Measurements from ENCODE around the gene POLR2I. TPM values are rescaled to one million over a fixed set of nuclear protein-coding genes. Genes with fewer than 3 reads are reported as not detected.

Gene POLR2I
- total RNA-seq, 1 experiment from 2014 or later = 146 TPM

- H4K5ac ChIP-seq (ENCODE audit: insufficient read length, low read depth, low read length) = no peak overlapping the region
- no peak overlapping the region for H3K23ac ChIP-seq (ENCODE audit: insufficient read length, low read depth, low read length)
- H2BK15ac ChIP-seq (ENCODE audit: low read depth, low read length) = no peak overlapping the region
- H2AFZ ChIP-seq (ENCODE audit: low read length) = no peak overlapping the region
- Mint-ChIP-seq H3K9me3 (no peaks in the 10 kb centered on the region; a peak in 1 of 5 replicates), H3K4me3 (no peak overlapping the region), H3K4me1 (peaks cover 9 to 12% of the 10 kb centered on the region in 2 experiments), H3K27me3 (ENCODE audit: low read depth) (no peaks in the 10 kb centered on the region; the same call in 1 of the 2 replicates), H3K36me3 (ENCODE audit: insufficient read depth in 1 of 3, low read depth in 3 of 3) (peaks cover 51 to 75% (median 71%) of the 10 kb centered on the region in 3 experiments; a peak in 6 of 7 replicates), H3K27ac (no peak overlapping the region)
- TF ChIP-seq, protein P1, sequence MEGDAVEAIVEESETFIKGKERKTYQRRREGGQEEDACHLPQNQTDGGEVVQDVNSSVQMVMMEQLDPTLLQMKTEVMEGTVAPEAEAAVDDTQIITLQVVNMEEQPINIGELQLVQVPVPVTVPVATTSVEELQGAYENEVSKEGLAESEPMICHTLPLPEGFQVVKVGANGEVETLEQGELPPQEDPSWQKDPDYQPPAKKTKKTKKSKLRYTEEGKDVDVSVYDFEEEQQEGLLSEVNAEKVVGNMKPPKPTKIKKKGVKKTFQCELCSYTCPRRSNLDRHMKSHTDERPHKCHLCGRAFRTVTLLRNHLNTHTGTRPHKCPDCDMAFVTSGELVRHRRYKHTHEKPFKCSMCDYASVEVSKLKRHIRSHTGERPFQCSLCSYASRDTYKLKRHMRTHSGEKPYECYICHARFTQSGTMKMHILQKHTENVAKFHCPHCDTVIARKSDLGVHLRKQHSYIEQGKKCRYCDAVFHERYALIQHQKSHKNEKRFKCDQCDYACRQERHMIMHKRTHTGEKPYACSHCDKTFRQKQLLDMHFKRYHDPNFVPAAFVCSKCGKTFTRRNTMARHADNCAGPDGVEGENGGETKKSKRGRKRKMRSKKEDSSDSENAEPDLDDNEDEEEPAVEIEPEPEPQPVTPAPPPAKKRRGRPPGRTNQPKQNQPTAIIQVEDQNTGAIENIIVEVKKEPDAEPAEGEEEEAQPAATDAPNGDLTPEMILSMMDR (conservative IDR thresholded peaks at IDR 0.05) = no peak
- no peaks in the 10 kb centered on the region for H3K79me2 ChIP-seq (ENCODE audit: insufficient read depth, low read length)
- H3K27me3 ChIP-seq (ENCODE audit: insufficient read depth, low read length) = no peaks in the 10 kb centered on the region
- no peak overlapping the region for H3K27ac ChIP-seq (ENCODE audit: insufficient read length, low read depth, low read length)
- peaks cover 4% of the 10 kb centered on the region for H3K23me2 ChIP-seq (ENCODE audit: insufficient read length, low read depth, low read length, poor library complexity, severe bottlenecking)
- H3K4ac ChIP-seq (ENCODE audit: low read depth, low read length) = no peak overlapping the region
- H3K18ac ChIP-seq (ENCODE audit: insufficient read length, low read depth, low read length) = no peak overlapping the region
- H2BK20ac ChIP-seq (ENCODE audit: low read depth, low read length, poor library complexity, severe bottlenecking) = no peak overlapping the region
- H3K56ac ChIP-seq (ENCODE audit: insufficient read length, low read depth, low read length) = no peak overlapping the region
- WGBS (ENCODE audit: extremely low coverage, insufficient read length, low lambda C conversion rate) = no CpG with 5 or more reads among the region's 6 CpGs
- no peak overlapping the region for H4K8ac ChIP-seq (replicated peaks; ENCODE audit: insufficient read length, low read depth, low read length)
- H3K14ac ChIP-seq (ENCODE audit: insufficient read depth, low read length) = no peak overlapping the region
- H2BK120ac ChIP-seq (ENCODE audit: low read depth, low read length, poor library complexity, severe bottlenecking) = no peak overlapping the region
- no peaks in the 10 kb centered on the region for H3K79me1 ChIP-seq (ENCODE audit: insufficient read depth, low read depth, low read length, poor library complexity, severe bottlenecking)
- no peaks in the 10 kb centered on the region for H4K20me1 ChIP-seq (ENCODE audit: control insufficient read depth, insufficient read depth, insufficient read length)
- H4K91ac ChIP-seq (ENCODE audit: insufficient read length, low read depth, low read length) = no peak overlapping the region
- H3K9ac ChIP-seq (ENCODE audit: extremely low read depth, insufficient read length, low read length) = no peak overlapping the region
- no peaks in the 10 kb centered on the region for H3K9me3 ChIP-seq (ENCODE audit: control insufficient read depth, low read depth, low read length)
- no peak overlapping the region for H3K4me2 ChIP-seq (ENCODE audit: insufficient read depth, insufficient read length, low read length)
- H2BK12ac ChIP-seq (ENCODE audit: insufficient read length, low read depth, low read length) = no peak overlapping the region
- DNase-seq = no peak
- no peak overlapping the region for H2AK5ac ChIP-seq (ENCODE audit: insufficient read length, low read length)
- no peaks in the 10 kb centered on the region for H3K4me1 ChIP-seq (ENCODE audit: insufficient read depth, low read length)
- H2BK5ac ChIP-seq (ENCODE audit: insufficient read length, low read length) = no peak overlapping the region
- no peak overlapping the region for H3T11ph ChIP-seq (ENCODE audit: low read length)
Observed at GRCh38 chr19:36144624-36145023, 29.9 kb upstream of the POLR2I start.

All from H9 (cell line).